Natural killer cell treated with Interleukin-12 subunit alpha and Interleukin-12 subunit beta and Interleukin-15 and Interleukin-18, amount 100 ng/mL, for 72 hours (primary cell): Measurements from ENCODE around the gene DTYMK. TPM values are rescaled to one million over a fixed set of nuclear protein-coding genes. Genes with fewer than 3 reads are reported as not detected.

Experiments
- ATAC-seq, 2 donors: fragments of 150-1000 bp; cut with Tn5 transposase in 1 of 2; sonication (Bioruptor Pico), chemical (Tn5 transposase) in 1 of 2; 2 replicates each; pipeline ENCODE4 v1.10.0; 2021
- DNase-seq: peaks from one replicate; pipeline ENCODE4 v3.0.0; 2022; ENCODE audit warnings: low spot score
- H3K27ac Mint-ChIP-seq, 2 donors: 1 replicate in 1 of 2; 2 replicates in 1 of 2; pipeline ENCODE4 v1.8.0; 2022; ENCODE audit warnings: mixed read lengths in 2 of 2, mild to moderate bottlenecking in 1 of 2, moderate library complexity in 1 of 2
- H3K27me3 Mint-ChIP-seq, 2 donors: 1 replicate in 1 of 2; 2 replicates in 1 of 2; pipeline ENCODE4 v1.8.0; 2022; ENCODE audit warnings: mixed read lengths in 2 of 2
- H3K36me3 Mint-ChIP-seq: one replicate; pipeline ENCODE4 v1.8.0; 2022; ENCODE audit warnings: mixed read lengths
- H3K4me1 Mint-ChIP-seq, 2 donors: 1 replicate in 1 of 2; 2 replicates in 1 of 2; pipeline ENCODE4 v1.8.0; 2022; ENCODE audit warnings: low read depth in 2 of 2, mixed read lengths in 2 of 2, mild to moderate bottlenecking in 1 of 2
- H3K4me3 Mint-ChIP-seq: one replicate; pipeline ENCODE4 v1.8.0; 2022; ENCODE audit warnings: mixed read lengths
- H3K9me3 Mint-ChIP-seq: 2 replicates; pipeline ENCODE4 v1.8.0; 2022; ENCODE audit warnings: mixed read lengths
- total RNA-seq, 2 donors: library from RNA; stranded (reverse); gene quantifications; one replicate each; pipeline ENCODE4 v1.2.3, GENCODE V29; 2022

DTYMK gene
- total RNA-seq, 2 donors from 2014 or later = 65.1 to 155 TPM

DNA sequence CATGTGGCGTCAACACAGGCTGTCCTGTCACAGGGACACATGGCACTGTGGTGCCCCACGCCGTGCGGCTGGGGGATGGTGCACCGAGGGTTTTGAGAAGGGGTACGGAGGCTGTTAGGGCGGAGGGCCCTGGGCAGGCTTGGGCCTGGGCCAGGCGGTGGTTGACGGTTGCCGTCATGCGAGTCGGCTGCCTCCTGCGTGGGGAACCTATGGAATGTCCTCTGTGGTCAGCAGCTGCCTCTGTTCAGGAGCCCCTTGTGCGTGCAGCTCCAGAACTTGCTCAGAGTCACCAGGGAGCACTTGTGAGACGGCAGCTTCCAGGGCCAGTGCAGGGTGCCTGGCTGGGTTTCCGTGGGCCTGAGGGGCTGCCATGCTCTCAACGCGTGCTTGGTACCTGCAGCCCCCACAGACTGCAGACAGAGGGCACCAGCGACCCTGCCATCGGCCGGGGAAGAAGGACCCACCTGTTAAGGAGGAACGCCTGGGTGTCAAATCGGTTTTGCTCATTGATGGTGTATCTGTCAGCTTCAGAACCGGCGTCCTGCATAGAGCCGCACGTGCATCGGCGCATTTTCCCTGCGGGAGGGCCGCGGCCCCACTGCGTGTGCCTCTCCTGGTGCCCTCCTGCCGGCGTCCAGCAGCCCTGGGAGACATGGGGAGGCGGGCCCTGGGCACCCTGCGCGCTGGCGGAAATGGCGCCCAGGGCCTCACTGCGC lies 37.8 kb upstream of the DTYMK start:
- H3K4me1 Mint-ChIP-seq = peaks cover 0 to 3% of the 10 kb centered on the region in 2 donors
- no peaks in the 10 kb centered on the region for H3K27me3 Mint-ChIP-seq
- no peak overlapping the region for H3K4me3 Mint-ChIP-seq
- no peak overlapping the region for H3K27ac Mint-ChIP-seq
- no peaks in the 10 kb centered on the region for H3K9me3 Mint-ChIP-seq
- DNase-seq (no peak), ATAC-seq (peak in 1 of 2 donors; percentile 43)
- H3K36me3 Mint-ChIP-seq = no peaks in the 10 kb centered on the region

DNA sequence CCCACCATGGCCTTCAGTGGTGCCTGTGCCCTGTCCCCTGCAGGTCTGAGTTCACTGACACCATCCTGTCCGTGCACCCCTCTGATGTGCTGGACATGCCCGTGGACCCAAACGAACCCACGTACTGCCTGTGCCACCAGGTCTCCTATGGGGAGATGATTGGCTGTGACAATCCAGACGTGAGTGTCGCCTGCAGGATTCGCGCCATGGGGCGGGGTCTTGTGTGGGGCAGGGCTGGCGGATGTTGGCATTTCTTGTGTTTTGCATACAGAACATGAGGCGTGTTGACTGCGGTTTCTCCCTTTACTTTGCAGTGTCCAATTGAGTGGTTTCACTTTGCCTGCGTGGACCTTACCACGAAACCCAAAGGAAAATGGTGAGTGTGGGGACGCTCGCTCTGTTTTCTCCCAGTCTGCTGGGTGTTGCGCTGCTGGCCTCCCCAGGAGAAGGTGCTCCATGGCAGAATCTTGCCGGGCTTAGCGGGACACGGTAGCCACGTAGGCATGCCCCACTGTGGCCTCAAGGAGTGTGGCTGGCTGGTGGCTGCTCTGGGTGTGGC lies 36.4 kb upstream of the DTYMK start:
- H3K4me1 Mint-ChIP-seq = peaks cover 0 to 3% of the 10 kb centered on the region in 2 donors
- no peaks in the 10 kb centered on the region for H3K9me3 Mint-ChIP-seq
- H3K36me3 Mint-ChIP-seq = no peaks in the 10 kb centered on the region
- no peak overlapping the region for H3K4me3 Mint-ChIP-seq
- no peaks in the 10 kb centered on the region for H3K27me3 Mint-ChIP-seq
- H3K27ac Mint-ChIP-seq = no peak overlapping the region
- DNase-seq (no peak), ATAC-seq (no peak)

DNA sequence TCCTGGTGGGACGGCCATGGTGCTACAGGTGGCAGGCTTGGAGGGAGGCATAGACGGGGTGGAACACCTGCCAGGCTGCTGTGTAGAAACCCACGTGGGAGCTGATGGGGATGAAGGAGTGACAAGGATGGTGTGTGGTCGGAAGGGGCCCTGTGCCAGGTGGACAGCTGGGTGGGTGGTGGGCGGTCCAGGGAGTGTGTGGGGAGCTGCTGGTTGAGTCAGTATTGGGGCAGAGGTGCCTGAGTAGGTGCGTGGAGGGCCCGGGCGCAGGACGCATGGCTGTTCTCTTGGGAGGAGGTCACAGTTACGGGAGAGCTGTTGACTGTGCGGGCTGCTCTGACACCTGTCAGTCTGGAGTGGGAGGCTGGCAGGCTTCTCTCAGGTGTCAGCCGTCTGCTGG lies 35.2 kb upstream of the DTYMK start:
- Mint-ChIP-seq H3K27me3 (no peaks in the 10 kb centered on the region), H3K9me3 (no peaks in the 10 kb centered on the region), H3K4me1 (peaks cover 0 to 5% of the 10 kb centered on the region in 2 donors), H3K4me3 (no peak overlapping the region), H3K27ac (no peak overlapping the region), H3K36me3 (peaks cover under 1% of the 10 kb centered on the region)
- ATAC-seq (no peak), DNase-seq (no peak)

DNA sequence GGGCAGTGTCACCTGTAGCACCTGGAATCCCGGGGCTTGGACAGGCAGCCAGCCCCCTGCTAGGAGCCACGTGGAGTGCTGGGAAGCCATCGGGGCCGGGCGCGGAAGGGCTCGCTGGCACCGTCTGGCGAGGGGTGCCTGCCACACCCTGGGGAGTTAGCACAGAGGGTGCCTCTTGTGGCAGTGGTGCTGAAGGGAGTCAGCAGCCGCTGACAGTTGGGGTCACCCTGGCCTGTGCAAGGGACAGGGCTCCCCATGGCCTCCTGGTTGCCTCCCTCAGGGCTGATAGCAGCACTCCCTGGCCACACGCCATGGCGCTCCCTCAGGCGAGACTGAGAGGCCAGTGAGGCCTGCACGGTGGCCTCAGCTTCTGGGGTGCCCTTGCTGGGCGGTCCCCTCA lies 33.9 kb upstream of the DTYMK start:
- no peaks in the 10 kb centered on the region for H3K27me3 Mint-ChIP-seq
- peak in 1 of 2 donors; percentile 15 for ATAC-seq
- peaks cover 0 to 3% of the 10 kb centered on the region in 2 donors for H3K4me1 Mint-ChIP-seq
- H3K36me3 Mint-ChIP-seq = peaks cover 12% of the 10 kb centered on the region
- DNase-seq = no peak
- H3K9me3 Mint-ChIP-seq = no peaks in the 10 kb centered on the region
- H3K4me3 Mint-ChIP-seq = no peak overlapping the region
- H3K27ac Mint-ChIP-seq = no peak overlapping the region

- Mint-ChIP-seq H3K27me3 (no peaks in the 10 kb centered on the region), H3K27ac (no peak overlapping the region), H3K4me1 (peaks cover 0 to 2% of the 10 kb centered on the region in 2 donors), H3K9me3 (no peaks in the 10 kb centered on the region), H3K36me3 (peaks cover 12% of the 10 kb centered on the region), H3K4me3 (no peak overlapping the region)
- ATAC-seq (no peak), DNase-seq (no peak)
Measured at GRCh38 chr2:241720099-241720498, 33.5 kb upstream of the DTYMK start.

DNA sequence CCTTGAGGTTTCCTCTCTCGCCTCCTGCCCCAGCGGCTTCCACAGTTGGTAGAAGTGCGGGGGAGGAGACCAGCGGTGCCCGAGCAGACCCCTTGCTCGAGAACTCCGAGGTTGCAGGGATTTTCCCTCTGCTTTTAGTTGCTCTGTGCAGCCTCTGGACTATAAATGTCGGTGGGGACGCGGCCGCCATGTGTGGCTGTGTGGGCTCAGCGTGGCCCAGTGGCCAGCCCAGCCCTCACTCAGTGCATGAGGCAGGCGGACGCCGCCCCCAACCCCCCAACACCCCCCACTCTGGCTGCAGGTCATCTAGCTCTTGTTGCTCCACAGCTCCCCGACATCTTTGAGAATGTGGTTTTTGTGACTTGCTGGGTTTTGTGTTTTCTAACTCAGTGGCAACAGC lies 32.5 kb upstream of the DTYMK start:
- Mint-ChIP-seq H3K4me3 (no peak overlapping the region), H3K9me3 (no peaks in the 10 kb centered on the region), H3K4me1 (peaks cover 0 to 2% of the 10 kb centered on the region in 2 donors), H3K27ac (no peak overlapping the region), H3K36me3 (peaks cover 18% of the 10 kb centered on the region), H3K27me3 (no peaks in the 10 kb centered on the region)
- DNase-seq (no peak), ATAC-seq (no peak)

- H3K9me3 Mint-ChIP-seq = no peaks in the 10 kb centered on the region
- no peak for DNase-seq
- peaks cover 32% of the 10 kb centered on the region for H3K36me3 Mint-ChIP-seq
- H3K4me1 Mint-ChIP-seq = peaks cover 2 to 7% of the 10 kb centered on the region in 2 donors
- no peaks in the 10 kb centered on the region for H3K27me3 Mint-ChIP-seq
- no peak overlapping the region for H3K4me3 Mint-ChIP-seq
- no peak overlapping the region for H3K27ac Mint-ChIP-seq
- ATAC-seq = no peak
Measured at GRCh38 chr2:241708879-241709278, 22.3 kb upstream of the DTYMK start.

DNA sequence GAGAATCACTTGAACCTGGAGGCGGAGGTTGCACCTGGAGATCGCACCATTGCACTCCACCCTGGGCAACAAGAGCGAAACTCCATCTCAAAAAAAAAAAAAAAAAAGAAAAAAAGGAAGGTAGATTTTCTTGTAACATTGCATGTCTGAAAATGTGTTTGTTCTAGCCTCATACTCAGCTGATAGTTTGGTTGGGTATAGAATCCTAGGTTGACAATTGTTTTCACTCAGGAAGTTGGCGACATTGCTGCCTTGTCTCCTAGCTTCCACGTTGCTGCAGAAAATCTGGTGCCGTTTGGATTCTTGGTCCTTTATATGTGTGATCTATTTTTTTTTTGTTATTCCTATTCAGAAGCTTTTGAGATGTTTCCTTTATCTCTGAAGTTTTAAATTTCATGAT lies 19.9 kb upstream of the DTYMK start:
- H3K27ac Mint-ChIP-seq = no peak overlapping the region
- no peak overlapping the region for H3K4me3 Mint-ChIP-seq
- H3K36me3 Mint-ChIP-seq = peaks cover 30% of the 10 kb centered on the region
- ATAC-seq = no peak
- H3K9me3 Mint-ChIP-seq = no peaks in the 10 kb centered on the region
- peaks cover 8 to 18% of the 10 kb centered on the region in 2 donors for H3K4me1 Mint-ChIP-seq
- no peak for DNase-seq
- H3K27me3 Mint-ChIP-seq = no peaks in the 10 kb centered on the region

GRCh38 chr2:241703032-241703604 lies 16.5 kb upstream of the DTYMK start:
- Mint-ChIP-seq H3K4me1 (peaks cover 8 to 11% of the 10 kb centered on the region in 2 donors), H3K4me3 (peak overlapping the region; percentile 80), H3K36me3 (peaks cover 15% of the 10 kb centered on the region), H3K9me3 (no peaks in the 10 kb centered on the region), H3K27me3 (no peaks in the 10 kb centered on the region), H3K27ac (peak overlapping the region in 1 of 2 donors; percentile 13)
- ATAC-seq = no peak
- DNase-seq = no peak

- ATAC-seq = peak; percentile 89 to 93
- Mint-ChIP-seq H3K27me3 (no peaks in the 10 kb centered on the region), H3K27ac (peak overlapping the region in 1 of 2 donors; percentile 13), H3K9me3 (no peaks in the 10 kb centered on the region), H3K4me3 (peak overlapping the region; percentile 80), H3K36me3 (peaks cover 15% of the 10 kb centered on the region), H3K4me1 (peaks cover 8 to 11% of the 10 kb centered on the region in 2 donors)
- peak; percentile 88 for DNase-seq
Measured at GRCh38 chr2:241702155-241703031, 15.8 kb upstream of the DTYMK start.

GRCh38 chr2:241701399-241702154 lies 15.0 kb upstream of the DTYMK start, which contains the start of gene ING5:
TSS of gene ING5 (plus strand) at chr2:241702039. CDS start at chr2:241702066, 27 bp downstream.
- ATAC-seq (peak; percentile 87 to 89), DNase-seq (peak; percentile 97)
- Mint-ChIP-seq H3K36me3 (peaks cover 11% of the 10 kb centered on the region), H3K9me3 (no peaks in the 10 kb centered on the region), H3K27me3 (no peaks in the 10 kb centered on the region), H3K27ac (peak within 1 kb of the TSS; percentile 74 to 84), H3K4me1 (peaks cover 8 to 11% of the 10 kb centered on the region in 2 donors), H3K4me3 (peak within 1 kb of the TSS; percentile 87)

DNA sequence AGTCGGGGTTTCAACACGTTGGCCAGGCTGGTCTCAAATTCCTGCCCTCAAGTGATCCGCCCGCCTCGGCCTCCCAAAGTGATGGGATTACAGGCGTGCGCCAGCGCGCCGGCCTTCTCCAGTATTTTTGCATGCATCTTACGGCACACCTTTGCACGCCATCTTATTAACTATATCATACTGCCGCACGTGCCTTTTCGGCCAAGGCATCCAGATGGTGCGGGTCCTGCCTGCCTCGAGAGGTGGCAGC lies 14.5 kb upstream of the DTYMK start:
- H3K9me3 Mint-ChIP-seq = no peaks in the 10 kb centered on the region
- ATAC-seq = no peak
- peaks cover 8 to 11% of the 10 kb centered on the region in 2 donors for H3K4me1 Mint-ChIP-seq
- H3K36me3 Mint-ChIP-seq = peaks cover 6% of the 10 kb centered on the region
- H3K27me3 Mint-ChIP-seq = no peaks in the 10 kb centered on the region
- no peak for DNase-seq
- peak overlapping the region; percentile 87 for H3K4me3 Mint-ChIP-seq
- H3K27ac Mint-ChIP-seq = peak overlapping the region; percentile 74 to 84

DNA sequence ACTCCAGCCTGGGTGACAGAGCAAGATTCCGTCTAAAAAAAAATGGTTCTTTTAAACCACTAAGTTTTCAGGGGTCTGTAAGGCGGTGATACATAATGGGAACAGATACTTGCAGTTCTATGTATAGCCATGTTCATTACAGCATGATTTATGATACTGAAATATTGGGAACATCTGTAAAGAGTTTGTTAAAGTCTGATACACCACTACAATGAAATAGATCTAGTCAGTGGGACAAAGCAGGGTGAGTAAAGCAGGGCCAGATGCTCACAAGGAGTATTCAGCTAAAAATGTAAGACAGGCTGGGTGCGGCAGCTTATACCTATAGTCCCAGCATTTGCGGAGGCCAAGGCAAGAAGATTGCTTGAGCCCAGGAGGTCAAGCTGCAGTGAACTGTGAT lies 9.0 kb upstream of the DTYMK start:
- H3K27ac Mint-ChIP-seq = no peak overlapping the region
- H3K4me1 Mint-ChIP-seq = peaks cover 0 to 6% of the 10 kb centered on the region in 2 donors
- DNase-seq = no peak
- H3K36me3 Mint-ChIP-seq = no peaks in the 10 kb centered on the region
- no peak overlapping the region for H3K4me3 Mint-ChIP-seq
- H3K27me3 Mint-ChIP-seq = no peaks in the 10 kb centered on the region
- H3K9me3 Mint-ChIP-seq = no peaks in the 10 kb centered on the region
- no peak for ATAC-seq
